ENCODE results near the gene VEGFA. TPM values are rescaled to one million over a fixed set of nuclear protein-coding genes. Genes with fewer than 3 reads are reported as not detected.

The VEGFA gene
- total and polyA plus RNA-seq, 2 experiments from 2014 or later: 199 to 626 TPM

DNA sequence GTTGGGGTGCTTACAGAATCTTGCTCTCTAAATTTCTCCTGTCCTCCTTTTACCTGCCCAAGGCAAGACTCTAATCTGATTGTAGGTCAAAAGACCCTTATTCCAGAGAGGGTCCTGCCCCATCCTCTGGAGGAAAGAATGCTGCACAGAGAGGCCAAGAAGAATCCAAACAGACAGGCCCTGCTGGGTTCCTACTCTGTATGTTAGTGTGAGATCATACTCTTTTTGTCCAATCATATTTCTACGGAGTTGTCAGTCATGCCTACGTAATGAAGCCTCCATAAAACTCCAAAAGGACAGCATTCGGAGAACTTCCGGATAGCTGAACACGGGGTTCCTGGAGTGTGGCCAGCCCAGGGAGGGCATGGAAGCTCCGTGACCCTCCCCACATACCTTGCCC, 50.5 kb downstream of the VEGFA start:
- Histone ChIP-seq H3K9me3 (ENCODE audit: low read depth) (no peaks in the 10 kb centered on the region), H3K36me3 (no peaks in the 10 kb centered on the region), H3K27me3 (no peaks in the 10 kb centered on the region), H3K4me3 (no peak overlapping the region), H3K4me1 (ENCODE audit: low read depth) (peaks cover 34% of the 10 kb centered on the region), H3K27ac (no peak overlapping the region)
- TF ChIP-seq, protein P1, sequence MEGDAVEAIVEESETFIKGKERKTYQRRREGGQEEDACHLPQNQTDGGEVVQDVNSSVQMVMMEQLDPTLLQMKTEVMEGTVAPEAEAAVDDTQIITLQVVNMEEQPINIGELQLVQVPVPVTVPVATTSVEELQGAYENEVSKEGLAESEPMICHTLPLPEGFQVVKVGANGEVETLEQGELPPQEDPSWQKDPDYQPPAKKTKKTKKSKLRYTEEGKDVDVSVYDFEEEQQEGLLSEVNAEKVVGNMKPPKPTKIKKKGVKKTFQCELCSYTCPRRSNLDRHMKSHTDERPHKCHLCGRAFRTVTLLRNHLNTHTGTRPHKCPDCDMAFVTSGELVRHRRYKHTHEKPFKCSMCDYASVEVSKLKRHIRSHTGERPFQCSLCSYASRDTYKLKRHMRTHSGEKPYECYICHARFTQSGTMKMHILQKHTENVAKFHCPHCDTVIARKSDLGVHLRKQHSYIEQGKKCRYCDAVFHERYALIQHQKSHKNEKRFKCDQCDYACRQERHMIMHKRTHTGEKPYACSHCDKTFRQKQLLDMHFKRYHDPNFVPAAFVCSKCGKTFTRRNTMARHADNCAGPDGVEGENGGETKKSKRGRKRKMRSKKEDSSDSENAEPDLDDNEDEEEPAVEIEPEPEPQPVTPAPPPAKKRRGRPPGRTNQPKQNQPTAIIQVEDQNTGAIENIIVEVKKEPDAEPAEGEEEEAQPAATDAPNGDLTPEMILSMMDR (IDR thresholded peaks at IDR 0.05; ENCODE audit: low read depth, low read length): no peak
- no peak for DNase-seq (ENCODE audit: low read depth in 1 of 2, low spot score in 1 of 2)

DNA sequence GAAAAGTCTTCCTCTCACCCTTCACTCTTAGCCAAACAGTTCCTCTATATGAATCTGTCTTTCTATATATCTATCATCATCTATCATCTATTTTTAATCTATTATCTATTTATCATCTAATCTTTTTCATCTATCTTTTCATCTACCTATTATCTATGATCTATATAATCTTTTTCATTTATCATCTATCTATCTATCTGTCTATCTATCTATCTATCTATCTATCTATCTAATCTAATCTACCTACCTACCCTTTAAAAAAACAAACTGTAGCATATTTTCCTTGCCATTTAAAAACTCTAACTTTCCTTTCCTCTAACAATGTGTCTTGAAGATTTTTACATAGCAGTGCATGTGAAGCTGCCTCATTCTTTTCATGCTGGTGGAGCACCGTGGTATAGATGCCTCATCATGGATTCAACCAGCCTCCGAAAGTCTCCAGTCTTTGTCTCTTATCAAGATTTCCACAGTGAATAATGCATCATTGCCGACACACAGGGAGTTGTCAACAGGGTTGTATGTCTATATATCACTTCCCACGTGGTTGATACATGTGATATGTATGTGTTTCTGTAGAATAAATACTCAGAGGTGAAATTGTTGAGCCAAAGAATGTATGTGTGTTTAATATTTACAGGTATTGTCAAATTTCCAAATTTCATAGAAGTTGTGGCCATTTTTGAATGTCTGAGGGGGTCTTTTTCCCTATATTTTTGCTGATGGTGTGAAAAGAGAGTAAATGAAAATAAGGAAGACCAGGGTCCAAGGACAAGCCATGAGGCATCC, 51.3 kb downstream of the VEGFA start:
- Histone ChIP-seq H3K36me3 (no peaks in the 10 kb centered on the region), H3K27me3 (no peaks in the 10 kb centered on the region), H3K4me1 (ENCODE audit: low read depth) (peaks cover 37% of the 10 kb centered on the region), H3K4me3 (no peak overlapping the region), H3K27ac (no peak overlapping the region), H3K9me3 (ENCODE audit: low read depth) (no peaks in the 10 kb centered on the region)
- TF ChIP-seq, protein P1 (IDR thresholded peaks at IDR 0.05; ENCODE audit: low read depth, low read length): no peak
- no peak for DNase-seq (ENCODE audit: low read depth in 1 of 2, low spot score in 1 of 2)

DNA sequence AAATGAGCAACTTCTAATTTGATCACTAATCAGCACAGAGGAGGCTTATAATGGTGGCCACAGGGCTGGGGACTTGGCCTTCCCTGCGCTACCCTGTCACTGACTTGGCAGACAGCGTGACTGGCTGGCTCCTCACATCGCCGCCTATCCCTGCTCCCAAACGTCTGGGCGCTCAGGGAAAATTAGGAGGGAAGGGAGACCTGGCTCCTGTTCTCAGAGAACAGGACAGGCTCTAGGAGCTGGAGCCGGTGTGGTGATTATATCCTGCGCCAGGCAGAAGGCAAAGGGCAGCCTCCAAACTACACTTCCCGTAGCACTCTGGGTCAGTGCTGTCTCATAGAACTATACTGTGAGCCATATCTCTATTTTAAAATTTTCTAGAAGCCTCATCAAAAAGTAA, 53.4 kb downstream of the VEGFA start:
- Histone ChIP-seq H3K9me3 (ENCODE audit: low read depth) (no peaks in the 10 kb centered on the region), H3K36me3 (no peaks in the 10 kb centered on the region), H3K4me3 (no peak overlapping the region), H3K4me1 (ENCODE audit: low read depth) (peaks cover 32% of the 10 kb centered on the region), H3K27me3 (no peaks in the 10 kb centered on the region), H3K27ac (no peak overlapping the region)
- TF ChIP-seq, protein P1 (IDR thresholded peaks at IDR 0.05; ENCODE audit: low read depth, low read length): no peak
- no peak for DNase-seq (ENCODE audit: low read depth in 1 of 2, low spot score in 1 of 2)

DNA sequence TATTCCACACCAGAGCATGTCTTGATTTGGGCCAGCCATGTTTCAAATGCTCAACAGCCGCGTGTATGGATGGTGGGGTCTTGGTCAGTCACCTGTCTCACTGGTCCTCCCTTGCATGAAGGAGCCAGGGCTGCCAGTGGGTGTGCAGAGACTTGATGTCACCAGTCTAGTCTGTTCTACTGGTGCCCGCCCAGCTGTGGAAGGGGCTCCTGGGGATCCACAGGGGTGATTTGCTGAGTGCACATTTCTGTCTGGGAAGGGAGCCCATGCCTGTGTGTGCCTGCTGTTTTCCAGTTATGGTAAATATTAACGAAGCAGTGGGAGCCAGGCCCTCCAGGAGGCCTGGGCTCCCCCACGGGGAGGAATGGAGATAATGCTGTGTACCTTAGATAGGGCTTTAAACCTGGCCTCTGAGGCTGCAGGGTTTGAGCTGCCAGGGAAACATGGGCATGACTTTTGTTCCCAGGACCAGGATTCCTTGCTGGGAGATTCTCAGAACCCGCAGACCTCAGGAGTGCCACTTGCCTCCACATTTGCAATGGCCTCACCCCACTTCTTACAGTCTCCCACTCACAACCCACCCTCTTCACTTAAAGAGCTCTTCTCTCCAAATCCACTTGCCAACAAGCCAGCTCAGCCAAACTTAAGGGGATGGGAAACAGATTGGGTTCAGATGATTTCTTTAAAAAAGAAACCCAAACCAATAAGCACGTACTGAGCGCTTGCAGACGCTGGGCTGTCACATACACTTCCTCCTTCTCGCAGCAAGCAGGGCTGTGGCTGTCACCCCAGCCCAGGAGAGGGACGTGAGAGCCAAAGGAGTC, 54.1 kb downstream of the VEGFA start:
- H3K36me3 ChIP-seq: no peaks in the 10 kb centered on the region

DNA sequence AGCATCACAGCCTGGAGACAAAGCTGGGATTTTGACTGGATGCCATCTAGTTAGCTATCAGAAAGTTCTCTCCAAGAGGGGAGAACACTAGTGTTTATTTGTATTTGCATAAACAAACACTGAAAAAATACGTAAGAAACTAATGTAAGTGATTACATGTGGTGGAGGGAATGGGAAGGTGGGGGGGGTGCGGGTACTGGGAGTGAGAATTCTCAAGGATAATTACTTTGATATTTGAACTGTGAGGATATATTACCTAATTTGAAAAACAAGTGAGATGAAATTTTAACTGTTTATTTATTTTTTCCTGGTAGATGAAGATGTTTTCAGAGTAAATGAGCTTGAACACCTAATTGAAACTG, 54.7 kb downstream of the VEGFA start:
- Histone ChIP-seq H3K4me1 (ENCODE audit: low read depth) (peaks cover 26% of the 10 kb centered on the region), H3K36me3 (no peaks in the 10 kb centered on the region), H3K27ac (no peak overlapping the region), H3K9me3 (ENCODE audit: low read depth) (no peaks in the 10 kb centered on the region), H3K27me3 (no peaks in the 10 kb centered on the region), H3K4me3 (no peak overlapping the region)
- TF ChIP-seq, protein P1 (IDR thresholded peaks at IDR 0.05; ENCODE audit: low read depth, low read length): no peak
- no peak for DNase-seq (ENCODE audit: low read depth in 1 of 2, low spot score in 1 of 2)

More for the DNA sequence above, 54.1 kb downstream of the VEGFA start:
- Histone ChIP-seq H3K4me1 (ENCODE audit: low read depth) (peaks cover 32% of the 10 kb centered on the region), H3K27me3 (no peaks in the 10 kb centered on the region), H3K4me3 (no peak overlapping the region), H3K27ac (no peak overlapping the region), H3K9me3 (ENCODE audit: low read depth) (no peaks in the 10 kb centered on the region)
- DNase-seq (ENCODE audit: low read depth in 1 of 2, low spot score in 1 of 2): no peak
- TF ChIP-seq, protein P1 (IDR thresholded peaks at IDR 0.05; ENCODE audit: low read depth, low read length): no peak
